TTC549 (cell line): ENCODE results near the gene CLASP2.
"Not testable (repeated sequence)": the region's sequence is repeated elsewhere in the genome, so short reads cannot be mapped to it uniquely, and the experiment has no call there.

Experiments used
- FAIRE-seq: peaks from 2 replicates; lab custom pipeline; 2012; peaks lifted over from hg19 to GRCh38; lab: Jason Lieb, UNC

The CLASP2 gene

DNA sequence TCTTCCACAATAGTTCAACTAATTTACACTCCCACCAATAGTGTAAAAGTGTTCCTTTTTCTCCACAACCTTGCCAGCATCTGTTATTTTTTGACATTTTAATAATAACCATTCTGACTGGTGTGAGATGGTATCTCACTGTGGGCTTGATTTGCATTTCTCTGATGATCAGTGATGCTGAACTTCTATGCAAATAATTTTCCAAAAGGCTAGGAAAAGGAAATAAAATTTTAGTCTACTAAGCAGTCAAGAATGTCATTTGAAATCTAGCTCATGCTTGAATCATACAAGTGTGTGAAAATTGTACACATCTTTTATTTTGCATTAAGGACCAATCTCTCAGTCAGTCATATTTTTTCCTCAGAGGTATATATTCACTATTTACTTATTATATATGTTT, 176.1 kb downstream of the CLASP2 start:
- FAIRE-seq, result no peak

DNA sequence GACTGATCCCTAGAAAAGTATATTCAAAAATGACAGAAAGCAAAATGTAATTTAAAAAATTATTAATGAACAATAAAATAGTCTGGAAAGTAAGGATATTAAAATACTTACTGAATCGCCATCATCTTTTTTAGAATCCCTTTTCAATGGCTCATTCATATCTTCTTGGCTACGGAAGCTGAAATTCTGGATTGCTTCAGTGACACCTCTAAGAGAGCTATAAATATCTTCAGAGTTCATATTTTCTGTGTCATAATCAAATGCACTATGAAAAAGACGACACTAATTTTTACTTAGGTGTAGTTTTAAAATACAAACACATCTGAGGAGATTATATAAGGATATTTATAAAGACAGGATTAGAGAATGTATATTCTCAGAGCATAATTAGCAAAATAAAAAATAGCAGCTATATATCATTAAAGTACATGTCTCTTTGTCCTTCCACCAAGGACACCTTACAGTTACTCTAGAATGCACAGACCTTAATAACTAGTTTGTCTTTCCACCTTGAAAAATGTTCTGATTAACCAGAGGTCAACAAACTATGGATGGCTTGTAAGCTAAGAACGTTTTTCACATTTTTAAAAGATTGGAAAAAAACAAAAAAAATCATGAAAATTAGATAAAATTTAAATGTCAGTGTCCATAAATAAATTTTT, 179.2 kb downstream of the CLASP2 start:
- FAIRE-seq, result no peak

DNA sequence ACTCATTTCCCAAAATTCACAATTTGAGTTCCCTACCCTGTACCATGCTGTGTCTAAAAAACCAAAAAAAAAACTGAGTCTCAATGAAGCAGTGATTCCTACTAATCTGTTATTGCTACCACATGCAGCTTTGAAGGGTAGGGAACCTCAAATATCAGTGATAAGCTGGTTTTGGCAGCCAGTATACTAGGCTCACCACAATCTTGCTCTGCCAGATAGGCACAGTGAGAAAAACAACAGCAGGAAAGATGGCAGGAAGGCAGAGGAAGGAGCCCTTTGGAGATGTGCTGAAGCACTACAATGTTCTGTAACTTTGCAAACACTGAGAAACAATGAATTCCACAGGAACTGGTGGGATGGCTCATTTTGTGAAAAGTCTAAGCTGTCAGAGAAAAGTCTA, 180.9 kb downstream of the CLASP2 start:
- no peak for FAIRE-seq

DNA sequence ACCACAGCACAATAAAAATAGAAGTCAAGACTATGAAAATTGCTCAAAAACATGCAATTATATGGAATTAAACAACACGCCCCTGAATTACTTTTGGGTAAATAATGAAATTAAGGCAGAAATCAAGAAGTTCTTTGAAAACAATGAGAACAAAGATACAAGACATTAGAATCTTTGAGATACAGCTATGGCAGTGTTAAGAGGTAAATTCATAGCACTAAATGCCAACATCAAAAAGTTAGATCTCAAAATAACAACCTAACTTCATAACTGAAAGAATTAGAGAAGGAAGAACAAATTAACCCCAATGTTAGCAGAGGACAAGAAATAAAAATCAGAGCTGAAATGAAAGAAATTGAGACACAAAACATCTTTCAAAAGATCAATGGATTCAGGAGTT, 191.3 kb downstream of the CLASP2 start:
- no peak for FAIRE-seq

DNA sequence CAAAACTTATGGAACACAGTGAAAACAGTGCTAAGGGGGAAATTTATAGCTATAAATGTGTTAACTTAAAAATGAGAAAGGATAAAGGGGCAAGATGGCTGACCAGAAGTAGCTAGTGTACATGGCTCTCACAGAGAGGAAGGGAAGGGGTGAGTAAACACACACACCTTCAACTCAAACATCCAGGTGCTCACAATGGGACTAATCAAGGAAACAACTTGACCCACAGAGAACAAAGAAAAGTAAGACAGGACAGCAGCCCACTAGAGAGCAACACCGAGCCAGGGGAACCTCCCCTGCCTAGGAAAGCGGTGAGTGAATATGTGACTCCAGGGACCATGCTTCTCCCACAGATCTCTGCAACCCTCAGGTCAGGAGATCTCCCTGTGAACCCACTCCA, 192.8 kb downstream of the CLASP2 start:
- no peak for FAIRE-seq

DNA sequence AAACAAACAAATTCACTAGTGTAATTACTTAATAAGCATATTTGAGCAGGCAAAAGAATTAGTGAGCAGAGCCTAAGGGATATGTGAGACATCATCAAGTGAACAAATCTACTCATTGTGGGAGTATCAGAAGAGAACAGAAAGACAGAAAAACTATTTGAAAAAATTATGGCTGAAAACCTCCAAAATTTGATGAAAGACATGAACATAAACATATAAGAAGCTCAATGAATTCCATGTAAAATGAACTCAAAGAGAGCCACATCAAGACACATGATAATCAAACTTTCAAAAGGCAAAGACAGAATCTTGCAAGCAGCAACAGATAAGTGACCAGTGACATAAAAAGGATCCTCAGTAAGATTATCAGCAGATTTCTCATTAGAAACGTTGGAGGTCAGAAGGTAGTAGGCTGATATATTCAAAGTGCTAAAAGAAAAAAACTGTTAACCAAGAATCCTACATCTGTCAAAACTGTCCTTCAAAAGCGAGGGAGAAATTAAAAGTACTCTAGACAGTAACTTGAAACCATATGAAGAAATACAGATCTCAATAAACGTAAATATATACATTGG, 194.9 kb downstream of the CLASP2 start:
- no peak for FAIRE-seq

DNA sequence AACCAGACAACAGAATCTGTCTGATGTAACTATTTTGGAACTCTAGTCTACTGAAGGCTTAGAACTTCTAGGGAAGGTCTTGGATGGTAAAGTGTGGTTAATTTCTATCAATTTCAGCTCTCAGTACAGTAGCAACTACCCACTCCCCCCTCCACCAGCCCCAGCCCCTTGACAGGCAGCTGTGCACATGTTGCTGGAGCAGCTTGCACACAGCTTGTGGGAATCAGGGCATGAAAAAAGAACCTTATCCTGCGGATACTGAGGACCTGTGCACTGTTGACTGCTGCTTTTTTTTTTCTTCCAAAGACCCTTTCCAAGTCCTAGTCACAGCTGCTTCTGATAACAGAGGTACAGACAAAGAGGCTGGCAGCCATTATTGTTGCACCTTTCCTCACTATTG, 196.3 kb downstream of the CLASP2 start:
- no peak for FAIRE-seq

DNA sequence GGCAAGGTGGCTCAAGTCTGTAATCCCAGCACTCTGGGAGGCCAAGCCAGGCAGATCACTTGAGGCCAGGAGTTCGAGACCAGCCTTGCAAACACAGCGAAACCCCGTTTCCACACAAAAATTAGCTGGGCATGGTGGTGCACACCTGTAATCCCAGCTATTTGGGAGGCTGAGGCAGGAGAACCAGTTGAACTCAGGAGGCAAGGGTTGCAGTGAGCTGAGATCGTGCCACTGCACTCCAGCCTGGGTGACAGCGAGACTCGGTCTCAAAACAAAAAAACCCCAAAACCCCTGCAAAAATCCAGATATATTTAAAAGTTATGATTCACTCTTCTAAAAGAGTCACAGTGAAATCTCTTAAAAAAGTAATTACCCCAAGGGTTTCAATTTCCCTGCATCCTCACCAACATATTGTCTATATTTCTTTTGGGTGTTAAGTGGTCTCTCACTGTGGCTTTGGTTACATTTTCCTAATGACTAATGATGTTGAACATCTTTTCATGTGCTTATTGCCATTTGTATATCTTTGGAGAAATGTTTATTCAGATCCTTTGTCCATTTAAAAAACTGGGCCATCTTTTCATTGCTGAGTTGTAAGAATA, 204.7 kb downstream of the CLASP2 start:
- no peak for FAIRE-seq

DNA sequence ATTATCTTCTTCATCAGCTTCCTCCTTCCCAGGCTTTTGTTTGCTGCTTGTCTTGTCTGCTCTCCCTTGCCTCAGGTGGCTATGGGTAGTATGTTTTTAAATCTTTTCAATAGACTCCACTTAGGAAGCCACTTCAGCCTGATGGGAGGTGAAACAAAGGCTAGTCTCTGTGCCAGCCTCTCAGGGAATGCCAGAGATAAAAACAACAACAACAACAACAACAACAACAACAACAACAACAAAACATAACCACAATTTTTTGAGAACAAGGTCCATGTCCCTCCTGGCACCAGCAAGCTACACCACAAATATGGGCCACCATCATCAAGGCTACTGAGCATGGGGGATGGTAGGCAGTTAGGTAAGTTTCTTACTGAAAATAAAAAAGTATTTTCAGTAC, 213.0 kb downstream of the CLASP2 start:
- FAIRE-seq, result no peak

DNA sequence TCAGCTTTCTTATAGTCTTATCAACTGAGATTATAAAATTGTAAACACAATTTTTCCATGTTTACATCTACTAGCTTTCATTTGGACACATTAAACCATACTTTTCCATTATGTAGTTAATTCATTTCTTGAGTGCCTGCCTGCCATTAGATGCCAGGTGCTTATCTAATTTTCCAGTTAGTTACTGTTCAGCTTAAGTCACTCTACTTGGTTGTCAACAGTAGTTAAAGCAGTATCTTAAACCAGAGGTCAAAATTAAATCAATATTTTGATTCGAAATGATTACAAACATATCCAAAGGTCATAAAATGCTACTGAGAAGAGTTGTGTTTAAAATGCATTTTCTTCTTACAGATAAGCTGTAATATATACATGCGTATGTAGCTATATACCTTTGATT, 221.6 kb downstream of the CLASP2 start:
- no peak for FAIRE-seq

DNA sequence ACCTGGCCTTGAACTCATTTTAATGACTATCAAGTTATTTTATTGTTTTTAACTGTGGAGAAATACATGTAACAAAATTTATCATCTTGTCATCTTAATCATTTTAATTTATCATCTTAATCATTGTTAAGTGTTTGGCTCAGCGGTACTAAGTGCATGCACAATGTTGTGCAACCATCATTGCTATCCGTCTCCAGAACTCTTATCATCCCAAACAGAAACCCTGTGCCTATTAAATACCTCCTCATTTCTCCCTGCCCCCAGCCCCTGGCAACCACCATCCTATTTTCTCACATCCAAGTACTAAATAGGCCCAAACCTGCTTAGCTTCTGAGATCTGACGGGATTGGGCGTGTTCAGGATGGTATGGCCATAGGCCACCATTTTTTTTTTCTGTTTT, 226.3 kb downstream of the CLASP2 start:
- no peak for FAIRE-seq

DNA sequence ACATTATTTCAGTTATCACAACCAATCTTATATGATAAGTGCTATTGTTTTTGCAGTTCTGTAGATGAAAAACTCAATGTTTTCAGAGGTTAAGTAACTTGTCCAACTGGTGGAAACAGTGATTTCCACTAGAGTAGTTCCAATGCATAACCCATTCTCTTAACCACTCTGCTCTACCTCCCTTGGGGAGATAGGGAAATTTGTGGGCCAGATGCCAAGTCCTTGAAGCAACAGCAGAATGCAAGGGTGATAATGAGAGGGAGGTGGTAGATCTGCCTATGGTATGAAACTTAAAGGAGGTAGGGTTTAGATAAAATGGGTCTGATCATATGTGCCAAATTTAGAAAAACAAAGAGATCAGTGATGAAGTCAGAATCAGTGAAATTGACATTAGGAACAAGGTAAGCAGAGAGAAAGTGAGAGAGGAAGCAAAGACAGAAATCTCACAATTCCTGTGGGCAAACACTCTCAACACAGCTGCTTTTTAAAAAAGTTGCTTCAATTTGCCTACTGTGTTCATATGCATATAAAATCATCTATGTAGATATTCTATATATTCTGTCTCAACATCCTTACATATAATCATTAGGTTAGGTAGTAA, 227.3 kb downstream of the CLASP2 start:
- no peak for FAIRE-seq

DNA sequence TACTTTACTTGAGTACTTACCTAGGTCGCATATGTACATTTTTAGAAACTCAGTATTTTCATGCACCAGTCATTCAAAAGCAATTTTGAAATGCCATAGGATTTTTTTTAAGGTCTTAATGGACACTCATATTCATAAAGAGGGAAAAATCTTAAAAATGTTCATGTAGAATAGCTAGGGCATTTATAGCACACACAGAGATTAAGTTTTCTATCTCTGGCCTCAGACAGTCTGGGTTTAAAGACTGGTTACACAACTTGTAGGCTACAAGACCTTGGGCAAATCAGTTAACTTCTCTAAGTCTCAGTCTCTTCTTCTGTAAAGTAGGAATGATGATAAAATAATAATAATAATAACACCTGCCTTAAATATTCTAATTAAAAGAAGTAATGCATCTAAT, 229.4 kb downstream of the CLASP2 start:
- no peak for FAIRE-seq

DNA sequence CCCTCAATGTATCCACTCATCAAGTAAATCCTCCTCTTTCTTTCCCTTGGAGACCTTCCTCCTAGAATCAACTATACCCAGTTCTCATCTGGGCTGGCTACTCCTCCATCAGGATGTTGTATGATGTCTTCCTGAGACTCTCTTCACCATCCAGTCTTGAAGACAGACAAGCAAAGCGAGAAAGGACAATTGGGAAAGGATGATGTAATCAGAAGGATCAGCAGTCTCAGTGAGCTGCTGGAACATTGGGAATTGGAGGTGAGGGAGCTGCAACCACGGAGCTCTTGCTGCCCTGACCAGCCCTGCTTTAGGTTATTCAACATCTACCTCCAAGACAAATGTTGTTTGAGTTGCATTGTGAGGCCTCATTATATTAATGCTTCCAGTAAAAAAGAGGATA, 229.8 kb downstream of the CLASP2 start:
- FAIRE-seq, result no peak

DNA sequence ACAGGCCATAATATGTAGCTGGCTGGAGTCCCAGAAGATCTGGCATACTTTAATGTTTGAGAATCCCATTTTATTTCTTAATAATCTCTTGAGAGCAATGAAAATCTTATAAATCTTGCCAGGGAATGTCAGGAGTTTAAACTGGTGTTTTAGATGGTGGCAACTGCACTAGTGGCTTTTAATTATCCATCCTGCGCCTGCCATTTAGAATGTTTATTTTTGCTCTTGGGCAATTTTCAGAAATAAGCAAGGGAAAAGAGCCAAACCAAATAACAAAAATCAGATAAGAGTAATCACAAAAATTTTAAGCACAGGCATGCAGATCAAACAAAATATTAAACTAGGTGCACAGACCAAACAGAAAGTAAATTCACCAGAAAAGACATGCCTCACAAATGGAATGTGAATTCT, 235.9 kb downstream of the CLASP2 start:
- FAIRE-seq, result no peak

DNA sequence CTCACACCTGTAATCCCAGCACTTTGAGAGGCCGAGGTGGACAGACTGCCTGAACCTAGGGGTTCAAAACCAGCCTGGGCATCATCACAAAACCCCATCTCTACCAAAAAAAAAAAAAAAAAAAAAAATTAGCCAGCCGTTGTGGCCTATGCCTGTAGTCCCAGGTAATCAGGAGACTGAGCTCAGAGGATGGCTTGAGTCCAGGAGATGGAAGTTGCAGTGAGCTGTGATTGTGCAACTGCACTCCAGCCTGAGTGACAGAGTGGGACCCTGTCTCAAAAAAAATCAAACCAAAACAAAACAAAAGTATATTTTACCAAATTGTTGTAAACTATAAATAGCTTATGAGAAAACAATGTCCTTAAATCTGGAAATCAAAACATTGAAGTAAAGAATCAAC, 243.2 kb downstream of the CLASP2 start:
- no peak for FAIRE-seq

DNA sequence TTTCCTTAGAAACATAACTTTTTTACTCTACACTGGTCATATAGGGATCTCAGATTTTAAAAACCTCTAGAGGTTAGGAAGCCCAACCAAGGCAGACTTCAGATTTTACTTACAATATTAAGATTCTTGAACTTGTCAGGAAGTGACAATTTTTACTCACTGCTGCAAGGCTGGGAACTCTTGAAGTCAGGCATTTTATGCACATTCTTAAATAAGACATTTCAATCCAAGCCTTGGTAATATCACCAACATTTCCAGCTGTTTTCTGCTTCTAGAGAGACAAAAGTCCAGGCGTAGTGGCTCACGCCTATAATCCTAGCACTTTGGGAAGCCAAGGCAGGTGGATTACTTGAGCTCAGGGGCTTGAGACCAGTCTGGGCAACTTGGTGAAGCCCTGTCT, 244.2 kb downstream of the CLASP2 start:
- no peak for FAIRE-seq

DNA sequence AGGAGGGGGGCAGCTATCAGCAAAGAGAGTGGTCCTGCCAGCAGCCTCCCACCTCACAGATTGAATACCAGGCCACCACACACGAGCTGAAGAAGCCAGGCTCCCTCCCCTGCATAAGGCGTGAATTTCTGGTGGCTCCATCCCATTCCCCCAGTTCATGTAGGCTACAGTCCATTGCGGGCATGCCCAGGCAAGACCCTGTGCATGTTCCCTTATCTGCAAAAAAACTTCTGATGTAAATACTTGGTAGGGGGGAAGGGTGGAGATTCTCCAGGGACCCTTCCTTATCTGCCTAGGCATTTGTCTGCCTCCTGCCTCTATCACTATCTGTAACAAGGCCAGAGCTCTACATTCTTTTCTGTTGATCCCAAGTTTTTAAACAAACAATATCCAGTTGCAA, 250.3 kb downstream of the CLASP2 start:
- FAIRE-seq, result no peak

DNA sequence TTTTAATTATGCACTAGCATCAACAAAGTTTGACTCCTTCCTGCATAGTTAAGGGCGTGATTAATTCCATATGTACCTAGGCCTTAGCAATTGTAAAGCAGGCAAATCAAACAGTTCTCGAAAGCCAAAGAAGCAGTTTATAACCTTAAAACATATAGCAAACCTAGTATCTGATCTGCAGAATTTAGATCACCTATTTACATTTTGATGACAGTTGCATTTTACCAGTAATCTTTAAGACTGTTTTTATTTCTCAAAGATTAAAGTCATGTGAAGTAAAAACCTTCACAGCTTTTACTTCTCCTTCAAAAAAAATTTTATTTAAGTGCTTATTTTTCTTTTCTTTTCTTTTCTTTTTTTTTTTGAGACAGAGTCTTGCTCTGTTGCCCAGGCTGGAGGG, 257.0 kb downstream of the CLASP2 start:
- no peak for FAIRE-seq

DNA sequence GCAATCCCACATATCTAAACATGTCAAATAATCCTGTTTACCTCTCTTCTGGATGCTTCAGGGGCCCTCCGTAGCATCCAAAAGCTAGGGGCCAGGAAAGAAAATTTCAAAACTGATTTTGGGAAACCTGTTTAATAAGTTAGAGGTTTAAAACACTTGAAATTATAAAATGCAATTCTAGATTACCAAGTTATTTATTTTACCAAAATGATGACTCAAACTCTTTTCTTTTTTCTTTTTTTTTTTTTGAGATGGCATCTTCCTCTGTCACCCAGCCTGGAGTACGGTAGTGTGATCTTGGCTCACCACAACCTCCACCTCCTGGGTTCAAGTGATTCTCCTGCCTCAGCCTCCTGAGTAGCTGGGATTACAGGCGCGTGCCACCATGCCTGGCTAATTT, 258.5 kb downstream of the CLASP2 start:
- not testable (repeated sequence) for FAIRE-seq

DNA sequence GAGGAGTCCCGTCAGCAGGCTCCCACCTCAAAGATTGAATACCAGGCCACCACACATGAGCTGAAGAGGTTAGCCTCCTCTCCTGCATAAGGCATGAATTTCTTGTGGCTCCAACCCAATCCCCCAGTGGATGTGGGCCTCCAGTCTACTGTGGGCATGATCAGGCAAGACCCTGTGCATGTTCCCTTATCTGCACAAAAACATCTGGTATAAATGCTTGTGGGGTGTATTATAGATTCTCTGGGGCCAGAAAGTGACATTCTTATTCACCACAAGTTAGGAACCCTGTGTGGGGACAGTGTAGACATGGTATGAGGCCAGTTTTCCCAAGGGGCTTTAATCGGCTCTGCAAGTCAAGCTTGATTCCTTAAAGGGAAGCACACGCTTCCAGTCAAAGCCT, 259.6 kb downstream of the CLASP2 start:
- no peak for FAIRE-seq

DNA sequence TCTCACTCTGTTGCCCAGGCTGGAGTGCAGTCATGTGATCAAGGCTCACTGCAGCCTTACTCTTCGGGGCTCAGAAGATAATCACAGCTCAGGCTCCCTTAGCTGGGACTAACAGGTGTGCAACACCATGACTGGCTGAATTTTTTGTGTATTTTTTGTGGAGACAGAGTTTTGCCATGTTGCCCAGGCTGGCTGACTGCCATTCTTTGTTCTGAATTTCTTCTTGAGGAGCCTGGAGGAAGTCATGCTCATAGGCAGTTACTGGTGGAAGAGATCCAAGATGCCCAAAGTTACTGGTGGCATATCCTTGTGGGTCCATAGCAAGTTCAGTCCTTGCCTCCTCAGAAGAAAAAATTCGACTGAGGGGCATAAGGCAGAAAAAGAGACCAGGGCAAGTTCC, 261.3 kb downstream of the CLASP2 start:
- FAIRE-seq, result no peak

DNA sequence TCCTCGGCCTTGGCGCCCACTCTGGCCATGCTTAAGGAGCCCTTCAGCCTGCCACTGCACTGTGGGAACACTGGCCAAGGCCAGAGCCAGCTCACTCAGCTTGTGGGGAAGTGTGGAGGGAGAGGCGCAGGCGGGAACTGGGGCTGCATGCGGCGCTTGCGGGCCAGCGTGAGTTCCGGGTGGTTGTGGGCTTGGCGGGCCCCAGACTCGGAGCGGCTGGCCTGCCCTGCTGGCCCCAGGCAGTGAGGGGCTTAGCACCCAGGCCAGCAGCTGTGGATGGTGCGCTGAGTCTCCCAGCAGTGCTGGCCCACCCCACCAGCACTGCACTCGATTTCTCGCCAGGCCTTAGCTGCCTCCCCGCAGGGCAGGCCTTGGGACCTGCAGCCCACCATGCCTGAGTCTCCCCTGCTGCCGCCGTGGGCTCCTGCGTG, 264.7 kb downstream of the CLASP2 start:
- FAIRE-seq, result no peak

DNA sequence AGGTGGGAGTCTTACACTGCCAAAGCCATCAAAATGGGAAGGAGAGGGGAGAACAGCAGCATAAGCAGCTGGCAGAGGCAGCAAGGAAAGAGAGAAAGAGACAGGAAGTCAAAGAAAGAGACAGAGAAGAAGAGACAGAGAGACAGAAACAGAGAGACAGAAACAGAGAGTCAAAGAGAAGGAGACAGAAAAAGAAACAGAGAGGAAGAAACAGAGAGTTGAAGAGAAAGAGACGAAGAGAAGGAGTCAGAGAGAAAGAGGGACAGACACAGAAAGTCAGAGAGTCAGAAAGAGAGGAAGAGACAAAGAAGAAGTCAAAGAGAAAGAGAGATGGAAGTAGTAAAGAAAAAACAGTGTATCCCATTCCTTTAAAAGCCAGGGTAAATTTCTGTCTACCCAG, 266.1 kb downstream of the CLASP2 start:
- FAIRE-seq, result not testable (repeated sequence)
